Caco-2 (cell line): ENCODE measurements around the gene ZNF385C. TPM values are rescaled to one million over a fixed set of nuclear protein-coding genes. Genes with fewer than 3 reads are reported as not detected.

Source experiments
- BruUV-seq: library from RNA; stranded (reverse); fragments of 400-500 nt; replicated peaks from 2 replicates; lab custom pipeline; 2021; lab: Mats Ljungman, UMichigan
- CTCF ChIA-PET: fragments of 300-600 bp; sonication (Branson Sonifier 250); formaldehyde crosslinking; loops from one replicate; lab custom pipeline; 2022; ENCODE audit warnings: antibody characterized with exemption; lab: Charles Lee
- POLR2A ChIA-PET: fragments of 300-600 bp; sonication (Branson Sonifier 250); formaldehyde crosslinking; loops from one replicate; lab custom pipeline; 2022; ENCODE audit warnings: antibody characterized with exemption; lab: Charles Lee
- DNase-seq, 2 experiments: peaks; one replicate each; pipeline versions ENCODE4 v3.0.0 to v3.0.0-alpha.2; 2020 to 2022
- H3K27me3 ChIP-seq: replicated peaks from 2 replicates; pipeline ENCODE4 v1.6.0; 2011; ENCODE audit warnings: low read length; ENCODE audit not compliant: control insufficient read depth, insufficient read depth
- H3K36me3 ChIP-seq: 2 replicates; pipeline ENCODE4 v1.5.1; 2011; ENCODE audit warnings: low read length; ENCODE audit not compliant: control insufficient read depth, insufficient read depth
- H3K4me1 ChIP-seq: fragments of 250-450 bp; sonication (Bioruptor Pico); 2 replicates; pipeline ENCODE4 v1.5.1; 2020; ENCODE audit warnings: mild to moderate bottlenecking
- H3K4me3 ChIP-seq: 2 replicates; pipeline ENCODE4 v1.5.1; 2011; ENCODE audit warnings: low read depth, mild to moderate bottlenecking, control low read depth, low read length
- H3K9me3 ChIP-seq: fragments of 250-450 bp; sonication (Bioruptor Pico); 2 replicates; pipeline ENCODE4 v1.5.1; 2020; ENCODE audit warnings: mild to moderate bottlenecking, moderate library complexity
- H3K27ac Mint-ChIP-seq: one replicate; pipeline ENCODE4 v1.8.0; 2022; ENCODE audit warnings: mixed read lengths; ENCODE audit not compliant: unreplicated experiment
- H3K27me3 Mint-ChIP-seq: one replicate; pipeline ENCODE4 v1.8.0; 2022; ENCODE audit warnings: mixed read lengths; ENCODE audit not compliant: insufficient read depth, unreplicated experiment
- H3K36me3 Mint-ChIP-seq: one replicate; pipeline ENCODE4 v1.8.0; 2022; ENCODE audit warnings: mild to moderate bottlenecking, mixed read lengths; ENCODE audit not compliant: insufficient read depth, unreplicated experiment
- H3K4me1 Mint-ChIP-seq: one replicate; pipeline ENCODE4 v1.8.0; 2022; ENCODE audit warnings: low read depth, mixed read lengths; ENCODE audit not compliant: unreplicated experiment
- H3K4me3 Mint-ChIP-seq: one replicate; pipeline ENCODE4 v1.8.0; 2022; ENCODE audit warnings: mild to moderate bottlenecking, moderate library complexity, mixed read lengths; ENCODE audit not compliant: unreplicated experiment
- H3K9me3 Mint-ChIP-seq: one replicate; pipeline ENCODE4 v1.8.0; 2022; ENCODE audit warnings: mixed read lengths; ENCODE audit not compliant: unreplicated experiment
- CTCF ChIP-seq, 2 experiments: fragments of 200-600 bp in 1 of 2; IDR thresholded peaks; 1 replicate in 1 of 2; 2 replicates in 1 of 2; pipeline versions ENCODE4 v1.5.1 to v1.8.0; 2011 to 2022; ENCODE audit warnings: antibody characterized with exemption in 1 of 2, control low read depth in 1 of 2, inconsistent platforms in 1 of 2, low read depth in 1 of 2, low read length in 1 of 2, mild to moderate bottlenecking in 1 of 2, moderate library complexity in 1 of 2; ENCODE audit not compliant: insufficient read depth in 1 of 2, severe bottlenecking in 1 of 2, unreplicated experiment in 1 of 2
- intact Hi-C: fragments of 100-400 bp; cut with micrococcal nuclease; formaldehyde crosslinking; loops from one replicate; pipeline ENCODE4 v1.10.0; 2022; ENCODE audit not compliant: unreplicated experiment
- total RNA-seq: library from RNA; stranded (reverse); gene quantifications from 2 replicates; pipeline ENCODE4 v1.2.3, GENCODE V29; 2022

Gene ZNF385C
- total RNA-seq, 1 experiment from 2014 or later, result 1.5 TPM

- Histone ChIP-seq H3K9me3 (no peaks in the 10 kb centered on the region), H3K36me3 (no peaks in the 10 kb centered on the region), H3K4me1 (peaks cover 8% of the 10 kb centered on the region), H3K27me3 (0 out of 2 replicates have a peak, but pooled peaks cover 2% of the 10 kb centered on the region), H3K4me3 (no peak overlapping the region)
- intact Hi-C loops, result no loop called here
- TF ChIP-seq CTCF (IDR thresholded peaks at IDR 0.05; ENCODE audit: insufficient read depth in 1 of 2, low read depth in 1 of 2, low read length in 1 of 2, severe bottlenecking in 1 of 2, unreplicated experiment in 1 of 2), result no peak
- Mint-ChIP-seq H3K4me1 (no peaks in the 10 kb centered on the region), H3K27me3 (no peaks in the 10 kb centered on the region), H3K4me3 (peak overlapping the region; percentile 39), H3K36me3 (no peaks in the 10 kb centered on the region), H3K9me3 (no peaks in the 10 kb centered on the region), H3K27ac (no peak overlapping the region)
- CTCF ChIA-PET, result interaction anchor here (0.5 to 1.3 kb wide), 6 partner anchors 31 to 307 kb away, joined by 3 to 6 read pairs (median 4); partner anchors contain the start of gene DNAJC7
- BruUV-seq, result no TSS peak
- DNase-seq, result no peak
- POLR2A ChIA-PET, result no interaction called here
These were observed 592 bp upstream of the ZNF385C start for GRCh38 chr17:42098730-42099399.

GRCh38 chr17:42096360-42097111 is 1.7 kb downstream of the ZNF385C start:
- H3K27me3 Mint-ChIP-seq, result no peaks in the 10 kb centered on the region
- TF ChIP-seq CTCF (IDR thresholded peaks at IDR 0.05; ENCODE audit: insufficient read depth in 1 of 2, low read depth in 1 of 2, low read length in 1 of 2, severe bottlenecking in 1 of 2, unreplicated experiment in 1 of 2), result no peak
- POLR2A ChIA-PET, result no interaction called here

GRCh38 chr17:42094375-42095069 is 3.8 kb downstream of the ZNF385C start:
- TF ChIP-seq CTCF (IDR thresholded peaks at IDR 0.05; ENCODE audit: insufficient read depth in 1 of 2, low read depth in 1 of 2, low read length in 1 of 2, severe bottlenecking in 1 of 2, unreplicated experiment in 1 of 2), result no peak
- no peak for DNase-seq
- Histone ChIP-seq H3K4me3 (no peak overlapping the region), H3K36me3 (no peaks in the 10 kb centered on the region), H3K9me3 (no peaks in the 10 kb centered on the region), H3K27me3 (0 out of 2 replicates have a peak, but pooled peaks cover 2% of the 10 kb centered on the region), H3K4me1 (peaks cover 8% of the 10 kb centered on the region)
- intact Hi-C loops, result no loop called here
- BruUV-seq, result no TSS peak
- ChIA-PET POLR2A (no interaction called here), CTCF (no interaction called here)
- Mint-ChIP-seq H3K27ac (no peak overlapping the region), H3K36me3 (no peaks in the 10 kb centered on the region), H3K27me3 (no peaks in the 10 kb centered on the region), H3K4me3 (no peak overlapping the region), H3K9me3 (no peaks in the 10 kb centered on the region), H3K4me1 (no peaks in the 10 kb centered on the region)

More at GRCh38 chr17:42096360-42097111, 1.7 kb downstream of the ZNF385C start:
- H3K36me3 Mint-ChIP-seq, result no peaks in the 10 kb centered on the region
- no peak for DNase-seq
- no peak overlapping the region for H3K4me3 Mint-ChIP-seq
- H3K27me3 ChIP-seq, result 0 out of 2 replicates have a peak, but pooled peaks cover 2% of the 10 kb centered on the region
- intact Hi-C loops, result no loop called here
- peaks cover 8% of the 10 kb centered on the region for H3K4me1 ChIP-seq
- CTCF ChIA-PET, result interaction anchor here (0.5 to 0.6 kb wide), 3 partner anchors 10 to 180 kb away, joined by 3 to 6 read pairs (median 4); no protein-coding TSS in a partner anchor
- H3K9me3 Mint-ChIP-seq, result no peaks in the 10 kb centered on the region
- H3K4me1 Mint-ChIP-seq, result no peaks in the 10 kb centered on the region
- no peak overlapping the region for H3K27ac Mint-ChIP-seq
- BruUV-seq, result no TSS peak
- H3K36me3 ChIP-seq, result no peaks in the 10 kb centered on the region
- no peaks in the 10 kb centered on the region for H3K9me3 ChIP-seq
- no peak overlapping the region for H3K4me3 ChIP-seq
